Neuronal stem cell (in vitro differentiated cells): Measurements from ENCODE around the gene ITGAX.

Source experiments
- DNase-seq: peaks from one replicate; pipeline ENCODE4 v3.0.0-alpha.2; 2013; ENCODE audit warnings: low spot score
- H2AFZ ChIP-seq: one replicate; pipeline ENCODE4 v1.6.1; 2013; ENCODE audit warnings: mild to moderate bottlenecking, low read length, inconsistent platforms
- H2AK5ac ChIP-seq: 2 replicates; pipeline ENCODE4 v1.6.1; 2013; ENCODE audit warnings: low read depth, mild to moderate bottlenecking, inconsistent platforms, low read length, moderate library complexity, mixed read lengths
- H2BK120ac ChIP-seq: 2 replicates; pipeline ENCODE4 v1.6.1; 2013; ENCODE audit warnings: low read depth, mild to moderate bottlenecking, inconsistent platforms, low read length, moderate library complexity, mixed read lengths
- H2BK12ac ChIP-seq: one replicate; pipeline ENCODE4 v1.6.1; 2013; ENCODE audit warnings: low read length, inconsistent platforms
- H2BK15ac ChIP-seq: 2 replicates; pipeline ENCODE4 v1.6.1; 2013; ENCODE audit warnings: mild to moderate bottlenecking, low read length, inconsistent platforms, mixed read lengths
- H2BK5ac ChIP-seq: one replicate; pipeline ENCODE4 v1.6.1; 2013; ENCODE audit warnings: inconsistent platforms, mild to moderate bottlenecking, low read length, moderate library complexity
- H3K14ac ChIP-seq: one replicate; pipeline ENCODE4 v1.6.1; 2013; ENCODE audit warnings: low read length, inconsistent platforms
- H3K18ac ChIP-seq: 2 replicates; pipeline ENCODE4 v1.6.1; 2013; ENCODE audit warnings: low read length, inconsistent platforms
- H3K23ac ChIP-seq: 2 replicates; pipeline ENCODE4 v1.6.1; 2013; ENCODE audit warnings: low read depth, mild to moderate bottlenecking, mixed read lengths, low read length, inconsistent platforms; ENCODE audit not compliant: poor library complexity
- H3K27ac ChIP-seq: replicated peaks from 3 replicates; pipeline ENCODE4 v1.5.1; 2013; ENCODE audit warnings: low read length, inconsistent platforms
- H3K27me3 ChIP-seq, 3 experiments: 2 replicates each; pipeline ENCODE4 v1.6.1; 2013; ENCODE audit warnings: low read length in 3 of 3, mild to moderate bottlenecking in 2 of 3, inconsistent platforms in 1 of 3, low read depth in 1 of 3, mixed read lengths in 1 of 3, moderate library complexity in 1 of 3; ENCODE audit not compliant: control insufficient read depth in 3 of 3, insufficient read depth in 3 of 3
- H3K36me3 ChIP-seq, 2 donors: replicated peaks in 1 of 2; 2 replicates each; pipeline ENCODE4 v1.6.1; 2013; ENCODE audit warnings: low read length in 2 of 2; ENCODE audit not compliant: control insufficient read depth in 2 of 2, insufficient read depth in 2 of 2
- H3K4ac ChIP-seq: 2 replicates; pipeline ENCODE4 v1.6.1; 2013; ENCODE audit warnings: inconsistent platforms, mild to moderate bottlenecking, low read length, moderate library complexity
- H3K4me1 ChIP-seq, 2 donors: 1 replicate in 1 of 2; 2 replicates in 1 of 2; pipeline ENCODE4 v1.6.1; 2013; ENCODE audit warnings: low read length in 2 of 2, low read depth in 1 of 2; ENCODE audit not compliant: control insufficient read depth in 2 of 2, insufficient read depth in 1 of 2
- H3K4me2 ChIP-seq: one replicate; pipeline ENCODE4 v1.6.1; 2013; ENCODE audit warnings: mild to moderate bottlenecking, low read length, inconsistent platforms; ENCODE audit not compliant: insufficient read depth, poor library complexity, severe bottlenecking
- H3K4me3 ChIP-seq, 2 donors: 2 replicates each; pipeline ENCODE4 v1.5.1; 2013; ENCODE audit warnings: low read length in 2 of 2, mild to moderate bottlenecking in 2 of 2, inconsistent platforms in 1 of 2, moderate library complexity in 1 of 2
- H3K79me1 ChIP-seq: one replicate; pipeline ENCODE4 v1.6.1; 2013; ENCODE audit warnings: low read depth, mild to moderate bottlenecking, inconsistent platforms, low read length, moderate library complexity
- H3K9ac ChIP-seq: one replicate; pipeline ENCODE4 v1.6.1; 2013; ENCODE audit warnings: mild to moderate bottlenecking, low read depth, low read length, inconsistent platforms; ENCODE audit not compliant: poor library complexity
- H3K9me3 ChIP-seq, 2 donors: replicated peaks in 1 of 2; 2 replicates each; pipeline versions ENCODE3 to v1.6.1; 2013; ENCODE audit warnings: low read length in 2 of 2, mild to moderate bottlenecking in 2 of 2, inconsistent platforms in 1 of 2, low read depth in 1 of 2, mixed read lengths in 1 of 2, moderate library complexity in 1 of 2; ENCODE audit not compliant: control insufficient read depth in 2 of 2, insufficient read depth in 1 of 2
- H4K8ac ChIP-seq: one replicate; pipeline ENCODE4 v1.6.1; 2013; ENCODE audit warnings: low read depth, mild to moderate bottlenecking, inconsistent platforms, low read length, moderate library complexity
- H4K91ac ChIP-seq: one replicate; pipeline ENCODE4 v1.6.1; 2013; ENCODE audit warnings: low read length, low read depth, mild to moderate bottlenecking, inconsistent platforms; ENCODE audit not compliant: poor library complexity
- WGBS, 2 donors: extraction: QIAGEN DNeasy Blood & Tissue Kit; methylation state at CpG; one replicate each; pipeline ENCODE4 v1.1.7; 2013; ENCODE audit warnings: missing lambda C conversion rate in 2 of 2, mixed read lengths in 1 of 2; ENCODE audit not compliant: insufficient read length in 2 of 2, insufficient replicate concordance in 1 of 2; ENCODE audit errors: extremely low coverage in 2 of 2; 5-methylcytosine and 5-hydroxymethylcytosine counted together

ITGAX gene

DNA sequence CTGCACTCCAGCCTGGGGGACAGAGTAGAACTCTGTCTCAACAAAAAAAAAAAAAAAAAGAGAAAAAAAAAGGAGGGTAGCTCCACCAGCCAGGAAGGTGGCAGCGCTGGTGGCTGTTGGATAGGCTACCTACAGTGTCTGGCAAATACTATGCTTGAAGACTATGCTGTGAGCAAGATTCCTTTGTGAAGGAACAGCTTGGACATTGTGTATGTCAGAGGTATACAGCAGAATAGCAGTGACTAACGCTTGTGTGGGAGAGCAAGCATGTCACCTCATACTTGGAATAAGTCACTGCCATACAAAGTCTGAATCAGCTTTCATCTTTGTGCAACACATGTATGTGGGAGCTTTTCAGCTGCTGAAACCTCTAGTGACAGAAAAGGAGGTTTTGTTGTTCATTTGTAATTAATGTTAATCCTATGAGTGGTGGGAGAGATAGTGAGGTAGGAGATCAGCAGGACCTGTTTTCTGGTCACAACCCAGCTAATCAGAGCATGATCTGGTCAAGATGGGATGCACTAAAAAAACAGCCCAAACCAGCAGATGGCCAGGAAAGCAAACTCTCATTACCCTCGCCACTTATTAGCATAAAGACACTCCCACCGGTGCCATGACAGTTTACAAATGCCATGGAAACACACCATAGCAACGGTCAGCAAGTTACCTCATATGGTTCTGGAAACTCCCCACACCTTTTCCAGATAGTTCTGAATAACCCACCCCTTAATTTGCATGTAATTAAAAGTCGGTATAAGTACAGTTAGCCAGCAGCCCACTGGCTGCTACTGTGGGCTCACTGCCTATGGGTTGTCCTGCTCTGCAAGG, 31.4 kb downstream of the ITGAX start:
- Histone ChIP-seq H2BK5ac (no peak overlapping the region), H3K27ac (no peak overlapping the region), H3K4me1 (peaks cover 0 to 2% of the 10 kb centered on the region in 2 donors), H3K4me3 (no peak overlapping the region), H3K36me3 (no peaks in the 10 kb centered on the region), H3K4ac (no peak overlapping the region), H3K4me2 (no peak overlapping the region), H3K79me1 (no peaks in the 10 kb centered on the region), H3K14ac (no peak overlapping the region), H2BK15ac (no peak overlapping the region), H3K9me3 (peaks cover 0 to 6% of the 10 kb centered on the region in 2 donors), H2BK120ac (no peak overlapping the region), H2AFZ (no peak overlapping the region), H3K9ac (no peak overlapping the region), H3K18ac (no peak overlapping the region), H4K8ac (no peak overlapping the region), H2AK5ac (no peak overlapping the region), H2BK12ac (no peak overlapping the region), H3K23ac (no peak overlapping the region), H4K91ac (no peak overlapping the region), H3K27me3 (no peaks in the 10 kb centered on the region)
- no peak for DNase-seq
- no CpG with 5 or more reads among the region's 6 CpGs for WGBS, 2 donors

DNA sequence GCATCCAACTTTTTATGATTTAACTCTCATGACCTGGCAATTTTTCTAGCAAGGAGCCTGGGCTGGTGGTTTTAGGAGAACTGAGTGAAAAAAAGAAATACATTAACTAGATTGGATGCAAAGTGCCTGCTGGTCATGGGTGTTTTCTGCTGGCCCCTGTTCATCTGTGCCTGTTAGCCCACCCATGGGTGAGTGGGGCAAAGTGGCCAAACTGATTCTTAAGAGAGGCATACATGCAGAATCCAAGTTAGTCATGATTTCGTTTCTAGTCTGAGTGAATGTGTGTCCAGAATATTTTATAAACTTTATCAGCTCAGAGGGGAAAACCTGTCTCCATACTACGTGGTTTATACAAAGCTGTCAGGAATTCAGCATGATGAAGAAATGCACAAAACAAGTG, 33.6 kb downstream of the ITGAX start:
- no peak overlapping the region for H2AK5ac ChIP-seq
- WGBS, 2 donors: no CpG with 5 or more reads among the region's 2 CpGs
- no peak overlapping the region for H3K4me3 ChIP-seq
- H3K23ac ChIP-seq: no peak overlapping the region
- no peaks in the 10 kb centered on the region for H3K4me1 ChIP-seq
- H3K18ac ChIP-seq: no peak overlapping the region
- H2BK5ac ChIP-seq: no peak overlapping the region
- H3K4ac ChIP-seq: no peak overlapping the region
- no peaks in the 10 kb centered on the region for H3K27me3 ChIP-seq
- H3K36me3 ChIP-seq: no peaks in the 10 kb centered on the region
- H2BK12ac ChIP-seq: no peak overlapping the region
- H4K91ac ChIP-seq: no peak overlapping the region
- no peak overlapping the region for H4K8ac ChIP-seq
- no peak overlapping the region for H2BK15ac ChIP-seq
- H3K4me2 ChIP-seq: no peak overlapping the region
- H3K79me1 ChIP-seq: no peaks in the 10 kb centered on the region
- peaks cover 0 to 6% of the 10 kb centered on the region in 2 donors for H3K9me3 ChIP-seq
- DNase-seq: no peak
- H3K9ac ChIP-seq: no peak overlapping the region
- no peak overlapping the region for H2BK120ac ChIP-seq
- no peak overlapping the region for H2AFZ ChIP-seq
- H3K14ac ChIP-seq: no peak overlapping the region
- no peak overlapping the region for H3K27ac ChIP-seq

- no peak overlapping the region for H3K9ac ChIP-seq
- H3K4me3 ChIP-seq: no peak overlapping the region
- no peak overlapping the region for H2BK120ac ChIP-seq
- H2BK5ac ChIP-seq: no peak overlapping the region
- no peak overlapping the region for H3K27ac ChIP-seq
- no peak overlapping the region for H3K14ac ChIP-seq
- WGBS, 2 donors: no CpG with 5 or more reads among the region's 6 CpGs
- no peaks in the 10 kb centered on the region for H3K79me1 ChIP-seq
- H3K4me2 ChIP-seq: no peak overlapping the region
- H3K4me1 ChIP-seq: no peaks in the 10 kb centered on the region
- H3K36me3 ChIP-seq: no peaks in the 10 kb centered on the region
- no peak overlapping the region for H2BK12ac ChIP-seq
- H3K9me3 ChIP-seq: peaks cover 0 to 7% of the 10 kb centered on the region in 2 donors
- DNase-seq: no peak
- no peak overlapping the region for H3K23ac ChIP-seq
- H4K8ac ChIP-seq: no peak overlapping the region
- no peak overlapping the region for H2AFZ ChIP-seq
- no peak overlapping the region for H4K91ac ChIP-seq
- H3K18ac ChIP-seq: no peak overlapping the region
- no peak overlapping the region for H2AK5ac ChIP-seq
- no peak overlapping the region for H3K4ac ChIP-seq
- no peak overlapping the region for H2BK15ac ChIP-seq
- no peaks in the 10 kb centered on the region for H3K27me3 ChIP-seq
Observed at GRCh38 chr16:31390504-31391041, 35.6 kb downstream of the ITGAX start.

DNA sequence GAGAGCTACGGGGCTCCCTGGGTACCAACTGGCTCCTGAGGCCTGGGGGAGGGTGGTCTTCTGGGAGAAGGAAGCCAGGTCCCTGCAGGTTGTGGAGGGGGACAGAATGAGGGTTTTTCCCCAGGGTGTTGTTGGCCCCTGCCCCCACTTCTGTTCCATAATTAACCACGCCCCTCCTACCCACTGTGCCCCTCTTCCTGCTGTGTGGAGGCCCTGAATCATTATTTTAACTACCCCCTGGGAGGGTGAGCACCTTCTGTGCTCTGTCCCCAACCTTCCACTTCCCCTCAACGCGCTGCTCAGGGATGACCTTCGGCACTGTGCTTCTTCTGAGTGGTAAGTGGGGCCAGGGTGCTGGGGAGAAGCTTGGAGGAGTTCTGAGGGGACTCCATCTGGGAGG, 38.1 kb downstream of the ITGAX start, which contains the start of gene ITGAD:
TSS of gene ITGAD (plus strand) at position 280 of the 400 bp plus-strand sequence. CDS start at position 306, 26 bp downstream.
- H3K4me3 ChIP-seq: no peak within 1 kb of the TSS
- peak within 1 kb of the TSS; percentile 28 for H3K18ac ChIP-seq
- H2BK120ac ChIP-seq: no peak within 1 kb of the TSS
- no peak within 1 kb of the TSS for H3K27ac ChIP-seq
- peak within 1 kb of the TSS; percentile 63 for H3K14ac ChIP-seq
- H2AK5ac ChIP-seq: no peak within 1 kb of the TSS
- H3K9ac ChIP-seq: no peak within 1 kb of the TSS
- no CpG with 5 or more reads among the region's 5 CpGs for WGBS, 2 donors
- no peak within 1 kb of the TSS for H2BK12ac ChIP-seq
- H4K91ac ChIP-seq: no peak within 1 kb of the TSS
- no peaks in the 10 kb centered on the region for H3K79me1 ChIP-seq
- no peak for DNase-seq
- H3K36me3 ChIP-seq: no peaks in the 10 kb centered on the region
- H2BK5ac ChIP-seq: no peak within 1 kb of the TSS
- no peak within 1 kb of the TSS for H3K4ac ChIP-seq
- H2AFZ ChIP-seq: no peak within 1 kb of the TSS
- no peak within 1 kb of the TSS for H3K4me2 ChIP-seq
- H3K23ac ChIP-seq: peak within 1 kb of the TSS; percentile 55
- no peaks in the 10 kb centered on the region for H3K4me1 ChIP-seq
- no peak within 1 kb of the TSS for H2BK15ac ChIP-seq
- H3K9me3 ChIP-seq: peaks cover 0 to 2% of the 10 kb centered on the region in 2 donors
- no peaks in the 10 kb centered on the region for H3K27me3 ChIP-seq
- H4K8ac ChIP-seq: no peak within 1 kb of the TSS
